HG03095 (cell line): ENCODE measurements around the gene TENM4.
"Not testable (repeated sequence)": the region's sequence is repeated elsewhere in the genome, so short reads cannot be mapped to it uniquely, and the experiment has no call there.

Experiments used
- ATAC-seq: cut with Tn5 transposase; IDR thresholded peaks from one replicate; pipeline ENCODE4 v1.9.1; 2021; ENCODE audit warnings: moderate library complexity; ENCODE audit not compliant: unreplicated experiment

Gene TENM4

GRCh38 chr11:78925387-78925786 lies 515.4 kb downstream of the TENM4 start:
- no peak for ATAC-seq

- no peak for ATAC-seq
These were observed 517.8 kb downstream of the TENM4 start for GRCh38 chr11:78922859-78923625.

GRCh38 chr11:78921509-78921908 lies 519.3 kb downstream of the TENM4 start:
- ATAC-seq, result no peak

GRCh38 chr11:78920329-78920728 lies 520.5 kb downstream of the TENM4 start:
- no peak for ATAC-seq

GRCh38 chr11:78916759-78917158 lies 524.1 kb downstream of the TENM4 start:
- ATAC-seq, result no peak

GRCh38 chr11:78914503-78914902 lies 526.3 kb downstream of the TENM4 start:
- ATAC-seq, result no peak

GRCh38 chr11:78912778-78913177 lies 528.1 kb downstream of the TENM4 start:
- ATAC-seq, result no peak

GRCh38 chr11:78910322-78910721 lies 530.5 kb downstream of the TENM4 start:
- no peak for ATAC-seq

- ATAC-seq, result no peak
These were observed 531.4 kb downstream of the TENM4 start for GRCh38 chr11:78909386-78909785.

GRCh38 chr11:78907636-78908035 lies 533.2 kb downstream of the TENM4 start:
- ATAC-seq, result no peak

GRCh38 chr11:78906566-78906965 lies 534.3 kb downstream of the TENM4 start:
- no peak for ATAC-seq

- ATAC-seq, result no peak
These were observed 535.1 kb downstream of the TENM4 start for GRCh38 chr11:78905756-78906155.

GRCh38 chr11:78902771-78903507 lies 537.9 kb downstream of the TENM4 start:
- no peak for ATAC-seq

- no peak for ATAC-seq
These were observed 539.0 kb downstream of the TENM4 start for GRCh38 chr11:78901831-78902230.

GRCh38 chr11:78898266-78898775 lies 542.5 kb downstream of the TENM4 start:
- ATAC-seq, result no peak

- no peak for ATAC-seq
These were observed 546.8 kb downstream of the TENM4 start for GRCh38 chr11:78893996-78894395.

- ATAC-seq, result no peak
These were observed 551.1 kb downstream of the TENM4 start for GRCh38 chr11:78889698-78890097.

- no peak for ATAC-seq
These were observed 554.2 kb downstream of the TENM4 start for GRCh38 chr11:78886616-78887015.

- ATAC-seq, result no peak
These were observed 556.1 kb downstream of the TENM4 start for GRCh38 chr11:78884761-78885160.

GRCh38 chr11:78883506-78883905 lies 557.3 kb downstream of the TENM4 start:
- no peak for ATAC-seq

GRCh38 chr11:78879094-78879980 lies 561.5 kb downstream of the TENM4 start:
- not testable (repeated sequence) for ATAC-seq
